ENCODE results near the gene DIRAS2.
"Not testable (repeated sequence)": the region's sequence is repeated elsewhere in the genome, so short reads cannot be mapped to it uniquely, and the experiment has no call there.

DNA sequence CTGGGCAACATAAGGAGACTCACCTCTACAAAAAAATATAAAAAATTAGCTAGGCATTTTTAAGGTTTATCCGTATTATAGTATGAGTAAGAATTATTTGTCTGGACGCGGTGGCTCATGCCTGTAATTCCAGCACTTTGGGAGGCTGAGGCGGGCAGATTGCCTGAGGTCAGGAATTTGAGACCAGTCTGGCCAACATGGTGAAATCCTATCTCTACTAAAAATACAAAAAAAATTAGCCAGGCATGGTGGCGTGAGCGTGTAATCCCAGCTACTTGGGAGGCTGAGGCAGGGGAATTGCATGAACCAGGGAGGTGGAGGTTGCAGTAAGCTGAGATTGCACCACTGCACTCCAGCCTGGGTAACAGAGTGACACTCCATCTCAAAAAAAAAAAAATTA, 14.3 kb upstream of the DIRAS2 start:
- not testable (repeated sequence) for TF ChIP-seq EZH2phosphoT487 (IDR thresholded peaks at IDR 0.05; ENCODE audit: borderline replicate concordance, low read depth, low read length); CTCF (conservative IDR thresholded peaks at IDR 0.05; ENCODE audit: low read length)

All from OCI-LY7 (cell line).